ENCODE results near the gene CMKLR1.

Gene CMKLR1

DNA sequence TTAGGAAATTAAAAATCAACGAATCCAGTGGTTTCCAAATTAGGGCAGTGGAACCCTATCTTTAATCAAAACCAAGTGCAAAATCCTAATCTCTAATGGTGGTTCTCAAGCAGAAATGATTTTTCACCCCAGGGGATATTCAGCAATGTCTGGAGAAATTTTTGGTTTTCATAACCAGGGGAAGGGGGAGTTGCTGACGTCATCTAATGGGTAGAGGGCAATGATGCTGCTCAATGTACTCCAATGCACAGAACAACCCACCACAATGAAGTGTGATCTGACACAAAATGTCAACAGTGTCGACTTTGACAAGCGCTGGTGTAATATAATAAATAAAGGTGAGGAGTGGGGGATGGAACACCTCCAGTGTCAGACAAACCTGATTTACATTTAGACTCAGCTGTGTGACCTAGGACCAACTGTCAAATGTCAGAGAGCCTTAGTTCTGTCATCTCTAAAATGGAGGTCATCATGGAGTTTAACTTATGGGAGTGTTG is 81.5 kb downstream of the CMKLR1 start:
- DNase-seq = no peak

DNA sequence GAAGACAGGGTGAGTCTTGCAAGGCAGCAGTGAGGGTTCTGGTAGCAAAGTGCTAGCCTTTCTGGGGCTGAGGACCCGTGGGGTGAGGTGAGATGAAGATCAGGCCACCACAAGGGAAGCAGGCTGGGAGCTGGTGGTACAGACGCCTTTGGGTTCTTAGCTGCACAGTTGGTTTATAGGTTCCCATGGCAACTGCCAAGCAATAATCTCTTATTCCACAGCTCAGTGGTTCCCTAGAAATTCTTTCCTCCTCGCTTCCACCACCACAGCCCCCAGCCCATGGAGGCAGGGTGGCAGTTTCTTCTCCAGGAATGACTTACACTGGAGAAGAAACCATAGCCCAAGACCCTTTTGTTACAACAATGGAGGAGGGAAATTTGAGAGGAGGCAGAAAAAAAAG is 82.1 kb downstream of the CMKLR1 start:
- DNase-seq = peak; percentile 53

DNA sequence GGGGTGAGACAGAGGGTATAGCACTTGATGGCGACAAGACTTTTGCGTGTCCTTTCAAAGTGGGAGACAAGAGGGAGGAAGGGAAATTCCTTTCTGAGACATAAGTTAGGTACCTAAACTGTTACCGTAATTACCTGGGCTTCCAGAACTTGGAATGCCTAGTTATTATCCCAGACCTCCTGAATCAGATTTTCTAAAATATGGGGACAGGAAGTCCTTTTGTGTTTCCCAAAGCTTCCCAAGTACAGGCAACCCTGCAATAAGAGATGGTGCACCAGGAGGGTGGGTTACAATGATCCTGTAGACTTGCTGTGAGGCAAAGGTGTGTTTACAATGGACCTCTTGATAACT is 83.9 kb downstream of the CMKLR1 start:
- no peak for DNase-seq

DNA sequence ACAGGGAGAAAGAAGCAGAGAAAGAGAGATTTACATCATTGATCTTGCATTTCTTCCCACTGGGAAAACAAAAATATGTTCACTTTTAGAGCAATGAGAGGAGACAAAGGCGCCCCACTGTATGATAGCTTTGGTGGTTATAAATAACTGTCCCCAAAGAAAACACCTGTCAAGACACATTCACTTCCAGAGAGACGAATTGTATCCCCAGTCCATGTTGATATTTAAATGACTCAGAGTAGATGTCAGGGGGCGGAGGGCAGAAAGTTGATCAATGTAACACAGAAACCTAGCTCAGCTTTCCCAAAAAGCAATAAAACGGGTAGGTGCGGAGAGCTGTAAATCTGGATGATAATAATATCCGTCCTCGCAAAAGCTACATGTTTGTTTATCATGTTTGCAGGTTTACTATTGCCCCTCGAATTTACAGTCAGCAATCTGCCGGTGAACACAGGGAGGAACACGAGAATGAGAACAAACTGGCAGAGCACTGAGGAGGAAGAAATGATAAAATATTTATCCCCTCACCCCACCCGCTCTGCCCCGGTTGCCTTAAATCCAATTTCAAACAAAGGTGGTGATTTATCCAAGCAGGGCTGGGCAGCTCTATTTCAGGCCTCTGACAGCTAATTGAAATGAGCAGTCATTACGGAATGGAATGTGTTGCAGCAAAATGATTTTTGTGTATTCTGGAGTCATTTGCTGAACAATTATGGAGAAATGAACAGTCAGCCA is 84.4 kb downstream of the CMKLR1 start:
- peak; percentile 59 for DNase-seq

DNA sequence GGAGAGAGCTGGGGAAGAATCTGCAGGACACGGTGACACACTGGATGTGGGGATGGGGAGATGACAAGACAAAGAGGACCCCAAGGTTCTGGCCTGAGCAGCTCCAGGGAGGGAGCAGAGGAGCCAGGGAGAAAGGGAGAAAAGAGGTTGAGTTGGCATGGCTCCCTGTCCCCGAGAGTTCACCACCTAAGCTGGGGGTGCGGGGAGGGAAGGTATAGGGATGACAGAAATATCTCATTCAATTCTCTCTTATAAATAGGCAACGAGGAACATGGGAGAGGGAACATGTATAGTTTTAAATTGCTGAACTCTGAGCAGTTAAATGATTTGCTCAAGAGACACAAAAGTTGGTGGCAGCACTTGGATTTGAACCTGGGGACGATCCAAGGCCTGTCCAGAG is 85.1 kb downstream of the CMKLR1 start:
- no peak for DNase-seq

DNA sequence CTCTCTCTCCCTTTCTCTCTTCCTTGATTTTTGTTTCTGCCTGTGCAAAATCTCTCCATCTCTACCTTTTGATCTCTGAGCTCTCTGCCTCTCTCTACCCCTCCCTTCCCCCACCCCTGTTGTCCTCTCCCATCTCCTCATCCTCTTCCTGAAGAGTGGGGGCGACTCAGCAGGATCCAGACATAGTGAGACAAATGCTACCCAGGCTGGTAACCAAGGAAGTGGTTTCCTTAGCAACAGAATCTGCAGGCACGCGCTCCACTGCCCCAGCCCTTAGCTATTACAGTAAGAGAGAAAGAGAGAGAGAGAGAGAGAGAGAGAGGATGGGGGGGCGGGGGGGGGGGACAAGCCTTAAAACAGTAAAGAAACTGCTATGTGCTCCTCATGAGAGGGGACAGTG is 85.6 kb downstream of the CMKLR1 start:
- DNase-seq = peak; percentile 41

DNA sequence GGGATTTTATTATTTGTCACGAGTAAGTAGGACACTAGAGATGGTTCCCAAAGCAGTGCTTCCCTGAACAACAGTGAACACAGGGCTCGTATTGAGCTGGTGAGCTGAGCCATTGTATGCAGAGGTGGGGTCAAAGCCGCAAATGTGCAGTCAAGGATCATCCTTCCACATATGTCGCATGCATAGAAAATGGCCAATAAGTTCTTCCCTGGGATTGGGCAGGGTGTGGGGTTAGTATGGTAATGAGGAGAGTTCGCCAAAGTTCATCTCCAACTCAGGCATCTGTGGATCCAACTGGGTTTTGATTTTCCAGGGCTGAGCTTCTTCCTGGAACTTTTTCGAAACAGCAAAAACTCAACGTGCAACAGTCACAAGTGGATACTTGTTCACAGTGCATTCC is 86.6 kb downstream of the CMKLR1 start:
- no peak for DNase-seq

DNA sequence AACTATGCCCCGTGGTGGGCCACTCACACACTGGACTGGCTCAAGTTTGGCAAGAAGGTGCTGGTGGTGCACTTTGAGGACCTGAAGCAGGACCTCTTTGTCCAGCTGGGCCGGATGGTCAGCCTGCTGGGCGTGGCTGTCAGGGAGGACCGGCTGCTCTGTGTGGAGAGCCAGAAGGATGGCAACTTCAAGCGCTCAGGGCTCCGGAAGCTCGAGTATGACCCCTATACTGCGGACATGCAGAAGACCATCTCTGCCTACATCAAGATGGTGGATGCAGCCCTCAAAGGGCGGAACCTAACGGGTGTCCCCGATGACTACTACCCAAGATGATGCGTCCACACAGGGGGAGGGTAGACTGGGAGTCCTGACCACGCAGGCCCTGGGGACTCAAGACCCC is 91.1 kb downstream of the CMKLR1 start:
- DNase-seq = no peak

DNA sequence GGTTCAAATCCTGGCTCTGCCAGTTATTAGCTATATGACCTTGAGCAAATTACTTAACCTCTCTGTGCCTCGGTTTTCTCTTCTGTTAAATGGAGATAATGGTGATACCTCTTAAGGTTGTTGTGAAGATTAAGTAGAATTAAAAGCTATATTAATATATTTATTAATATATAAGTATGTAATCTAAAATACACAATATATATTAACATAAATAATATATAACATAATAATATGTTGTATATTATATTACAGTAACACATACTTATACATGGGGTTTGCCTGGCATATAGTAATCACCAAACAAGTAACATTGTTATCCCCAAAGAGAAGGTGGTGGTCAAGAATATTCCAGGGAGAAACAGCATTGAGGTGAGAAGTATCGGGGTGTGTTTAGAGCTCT is 92.0 kb downstream of the CMKLR1 start:
- no peak for DNase-seq

DNA sequence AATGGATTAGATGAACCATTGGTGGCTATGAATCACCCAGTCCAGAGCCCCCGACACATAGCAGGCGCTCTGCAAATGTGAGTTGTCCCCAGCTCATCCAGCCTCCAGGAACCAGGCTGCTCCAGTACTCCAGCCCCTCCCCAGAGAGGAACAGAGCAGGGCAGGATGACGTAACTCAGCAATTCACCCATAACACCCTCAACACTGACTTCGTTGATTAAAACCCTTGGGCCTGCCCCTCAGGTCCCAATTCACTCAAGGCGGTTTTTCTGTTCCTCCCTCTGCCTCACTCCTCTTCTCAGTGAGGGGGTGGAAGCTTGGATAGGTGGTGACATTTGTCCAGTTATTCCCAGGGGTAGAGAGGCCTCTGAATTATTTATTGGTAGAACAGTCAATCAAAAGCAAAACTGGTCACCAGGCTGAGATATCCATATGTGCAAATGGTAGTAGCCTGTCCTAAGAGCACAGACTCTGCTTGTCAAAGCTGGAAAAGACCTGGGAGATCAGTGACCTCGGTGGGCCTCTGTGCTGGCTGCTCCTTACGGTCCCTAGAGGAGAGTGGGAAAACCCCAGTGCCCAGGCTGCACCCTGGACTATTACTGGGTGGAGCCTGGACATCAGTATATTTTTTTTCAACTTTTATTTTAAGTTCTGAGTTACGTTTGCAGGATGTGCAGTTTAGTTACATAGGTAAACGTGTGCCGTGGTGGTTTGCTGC is 97.0 kb downstream of the CMKLR1 start:
- DNase-seq = peak; percentile 53

DNA sequence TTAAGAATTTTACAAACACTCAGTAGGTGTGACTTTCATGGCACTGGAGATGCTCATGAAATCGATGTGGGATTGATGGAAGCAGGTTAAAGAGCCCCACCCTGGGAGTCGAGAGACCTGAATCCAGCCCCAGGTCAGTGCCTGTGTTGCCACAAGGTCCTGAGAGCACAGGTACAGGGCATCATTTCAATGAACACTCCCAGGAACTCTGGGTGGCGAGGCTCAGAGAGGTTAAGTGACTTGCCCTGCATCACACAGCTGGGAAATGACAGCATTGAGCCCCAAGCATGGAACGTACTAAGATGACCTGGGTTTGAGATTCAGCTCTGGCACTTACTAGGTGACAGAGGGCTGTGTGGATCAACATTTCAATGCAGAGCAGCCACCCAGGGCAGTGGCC is 98.2 kb downstream of the CMKLR1 start:
- DNase-seq = no peak

DNA sequence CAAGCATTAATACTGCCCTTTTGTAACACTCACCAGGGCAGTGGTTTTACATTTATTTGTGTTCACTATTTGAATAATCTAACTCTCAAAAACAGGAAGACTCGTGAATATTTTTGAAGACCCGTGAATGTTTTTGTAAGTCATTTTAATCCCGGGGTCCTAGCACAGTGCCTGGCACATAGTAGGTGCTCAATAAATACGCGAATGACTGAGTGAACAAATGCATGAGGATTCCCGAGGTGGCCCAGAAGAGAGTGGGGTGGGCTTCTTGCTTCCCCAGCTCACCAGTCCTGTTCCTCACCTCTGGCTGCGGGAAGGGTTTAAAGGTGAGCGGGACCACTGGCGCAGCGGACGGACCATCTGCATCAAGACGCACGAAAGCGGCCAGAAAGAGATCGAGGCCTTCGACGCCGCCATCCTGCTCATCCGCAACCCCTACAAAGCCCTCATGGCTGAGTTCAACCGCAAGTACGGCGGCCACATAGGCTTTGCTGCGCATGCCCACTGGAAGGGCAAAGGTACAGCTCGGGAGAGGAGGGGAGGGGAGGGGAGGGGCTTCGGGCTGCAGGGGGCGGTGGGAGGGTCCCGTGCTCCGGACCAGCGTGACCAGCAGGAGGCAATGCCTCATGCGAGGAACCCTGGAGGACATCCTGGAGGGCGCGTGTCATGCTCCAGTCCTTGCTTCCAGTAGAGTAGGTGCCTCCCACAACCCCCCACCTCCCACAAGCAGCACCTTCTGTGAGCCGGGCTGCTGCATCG is 98.9 kb downstream of the CMKLR1 start:
- no peak for DNase-seq

DNA sequence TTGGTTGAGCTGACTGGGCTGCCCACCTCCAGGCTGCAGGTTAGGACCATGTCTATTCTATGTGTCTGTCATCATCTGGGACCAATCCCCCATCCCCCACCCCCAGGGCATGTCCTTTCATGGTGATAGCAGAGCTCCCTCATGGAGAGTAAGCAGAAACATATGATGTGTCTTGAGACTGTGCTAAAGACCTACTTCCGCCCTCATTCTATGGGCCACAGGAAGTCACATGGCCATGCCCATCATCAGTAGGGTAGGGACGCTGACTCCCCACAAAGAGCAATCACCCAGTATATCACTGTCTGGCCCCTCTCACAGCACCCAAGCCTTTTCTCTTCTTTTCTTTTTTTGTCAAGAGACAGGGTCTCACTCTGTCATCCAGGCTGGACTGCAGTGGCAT is 99.7 kb downstream of the CMKLR1 start:
- no peak for DNase-seq

DNA sequence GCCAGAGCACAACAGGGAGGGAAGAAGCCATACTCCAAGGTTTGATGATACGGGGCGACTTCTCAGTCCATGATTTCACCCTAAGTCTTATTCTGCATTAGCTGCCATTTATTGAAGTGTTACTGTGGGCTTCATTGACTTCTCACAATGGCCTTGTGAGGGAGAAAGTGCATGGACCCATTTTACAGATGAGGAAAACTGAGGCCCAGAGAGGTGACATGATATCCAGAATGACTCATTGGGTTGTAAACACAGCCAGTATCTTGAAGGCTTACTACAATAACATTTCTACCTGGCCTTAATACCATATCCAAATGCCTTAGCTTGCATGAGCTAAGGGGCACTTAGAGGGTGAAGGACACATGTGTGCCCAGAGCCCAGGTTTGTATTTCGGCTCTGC is 100.6 kb downstream of the CMKLR1 start:
- DNase-seq = no peak

Measured in retina (tissue), 1 donor.